Globus pallidus (tissue), 1 donor: ENCODE measurements around the gene MAGEB17.
"Not testable (repeated sequence)": the region's sequence is repeated elsewhere in the genome, so short reads cannot be mapped to it uniquely, and the experiment has no call there.

ENCODE experiments used
- DNase-seq: peaks from one replicate; pipeline ENCODE4 v3.0.0-alpha.2; 2015; ENCODE audit warnings: low spot score

MAGEB17 gene

GRCh38 chrX:16156692-16157331 is 10.5 kb upstream of the MAGEB17 start:
- no peak for DNase-seq

- no peak for DNase-seq
Observed at GRCh38 chrX:16160729-16161128, 6.6 kb upstream of the MAGEB17 start.

- DNase-seq = not testable (repeated sequence)
Observed at GRCh38 chrX:16161173-16161572, 6.1 kb upstream of the MAGEB17 start.

- no peak for DNase-seq
Observed at GRCh38 chrX:16162391-16162790, 4.9 kb upstream of the MAGEB17 start.

GRCh38 chrX:16164748-16165147 is 2.5 kb upstream of the MAGEB17 start:
- no peak for DNase-seq

- no peak for DNase-seq
Observed at GRCh38 chrX:16171039-16171438, 3.8 kb downstream of the MAGEB17 start.

- no peak for DNase-seq
Observed at GRCh38 chrX:16171944-16172343, 4.7 kb downstream of the MAGEB17 start.

GRCh38 chrX:16172391-16172790 is 5.1 kb downstream of the MAGEB17 start:
- no peak for DNase-seq

- DNase-seq = no peak
Observed at GRCh38 chrX:16175329-16176061, 8.2 kb downstream of the MAGEB17 start.

- DNase-seq = no peak
Observed at GRCh38 chrX:16177260-16177659, 10.0 kb downstream of the MAGEB17 start.

- DNase-seq = not testable (repeated sequence)
Observed at GRCh38 chrX:16183843-16184242, 16.6 kb downstream of the MAGEB17 start.

- no peak for DNase-seq
Observed at GRCh38 chrX:16185725-16186136, 18.4 kb downstream of the MAGEB17 start.

- no peak for DNase-seq
Observed at GRCh38 chrX:16186380-16187007, 19.2 kb downstream of the MAGEB17 start.

GRCh38 chrX:16187024-16187760 is 19.9 kb downstream of the MAGEB17 start:
- DNase-seq = no peak

GRCh38 chrX:16188687-16189086 is 21.4 kb downstream of the MAGEB17 start:
- DNase-seq = no peak

- DNase-seq = no peak
Observed at GRCh38 chrX:16191605-16192004, 24.3 kb downstream of the MAGEB17 start.

GRCh38 chrX:16196829-16197228 is 29.5 kb downstream of the MAGEB17 start:
- DNase-seq = no peak

- DNase-seq = no peak
Observed at GRCh38 chrX:16199343-16199742, 32.1 kb downstream of the MAGEB17 start.

GRCh38 chrX:16202943-16203342 is 35.7 kb downstream of the MAGEB17 start:
- no peak for DNase-seq

- no peak for DNase-seq
Observed at GRCh38 chrX:16204538-16204937, 37.3 kb downstream of the MAGEB17 start.

GRCh38 chrX:16205840-16206239 is 38.6 kb downstream of the MAGEB17 start:
- DNase-seq = no peak

GRCh38 chrX:16207634-16208033 is 40.4 kb downstream of the MAGEB17 start:
- no peak for DNase-seq

- no peak for DNase-seq
Observed at GRCh38 chrX:16208601-16209000, 41.3 kb downstream of the MAGEB17 start.
